HuH-7 (cell line): Measurements from ENCODE around the gene OCA2.

Experiments used
- DNase-seq: peaks from one replicate; pipeline ENCODE4 v3.0.0; 2011; ENCODE audit warnings: low spot score

The OCA2 gene

GRCh38 chr15:27937851-27938250 lies 161.3 kb downstream of the OCA2 start:
- no peak for DNase-seq

GRCh38 chr15:27936164-27936563 lies 163.0 kb downstream of the OCA2 start:
- DNase-seq = no peak

- DNase-seq = no peak
These were observed 163.8 kb downstream of the OCA2 start for GRCh38 chr15:27935328-27935727.

GRCh38 chr15:27934782-27935181 lies 164.3 kb downstream of the OCA2 start:
- DNase-seq = no peak

GRCh38 chr15:27933562-27933961 lies 165.6 kb downstream of the OCA2 start:
- DNase-seq = no peak

- no peak for DNase-seq
These were observed 166.5 kb downstream of the OCA2 start for GRCh38 chr15:27932600-27932999.

GRCh38 chr15:27928386-27928785 lies 170.7 kb downstream of the OCA2 start:
- DNase-seq = no peak

- no peak for DNase-seq
These were observed 186.8 kb downstream of the OCA2 start for GRCh38 chr15:27912283-27912682.

GRCh38 chr15:27906802-27907201 lies 192.3 kb downstream of the OCA2 start:
- no peak for DNase-seq

GRCh38 chr15:27903405-27903804 lies 195.7 kb downstream of the OCA2 start:
- DNase-seq = no peak

GRCh38 chr15:27902680-27903385 lies 196.3 kb downstream of the OCA2 start:
- no peak for DNase-seq

GRCh38 chr15:27899583-27900285 lies 199.4 kb downstream of the OCA2 start:
- no peak for DNase-seq

- DNase-seq = no peak
These were observed 201.6 kb downstream of the OCA2 start for GRCh38 chr15:27897481-27897880.

- no peak for DNase-seq
These were observed 204.5 kb downstream of the OCA2 start for GRCh38 chr15:27894645-27895044.

GRCh38 chr15:27889258-27889657 lies 209.9 kb downstream of the OCA2 start:
- DNase-seq = no peak

GRCh38 chr15:27885201-27885600 lies 213.9 kb downstream of the OCA2 start:
- no peak for DNase-seq

- DNase-seq = no peak
These were observed 214.4 kb downstream of the OCA2 start for GRCh38 chr15:27884726-27885125.

GRCh38 chr15:27878841-27879240 lies 220.3 kb downstream of the OCA2 start:
- DNase-seq = no peak

GRCh38 chr15:27873828-27874227 lies 225.3 kb downstream of the OCA2 start:
- DNase-seq = no peak

GRCh38 chr15:27873039-27873438 lies 226.1 kb downstream of the OCA2 start:
- DNase-seq = no peak

GRCh38 chr15:27872355-27872754 lies 226.8 kb downstream of the OCA2 start:
- DNase-seq = no peak

GRCh38 chr15:27871902-27872260 lies 227.2 kb downstream of the OCA2 start:
- no peak for DNase-seq

- DNase-seq = no peak
These were observed 227.8 kb downstream of the OCA2 start for GRCh38 chr15:27871078-27871901.
